CD4-positive, alpha-beta T cell (primary cell): Measurements from ENCODE around the gene JAZF1. TPM values are rescaled to one million over a fixed set of nuclear protein-coding genes. Genes with fewer than 3 reads are reported as not detected.

Source experiments
- ATAC-seq: fragments of 200-7000 bp; cut with Tn5 transposase; one replicate; pipeline ENCODE4 v1.10.0; 2022; ENCODE audit warnings: mild to moderate bottlenecking; ENCODE audit not compliant: poor library complexity
- CTCF ChIA-PET: fragments of 350-600 bp; sonication (Branson Sonifier 250); formaldehyde crosslinking; loops from one replicate; lab custom pipeline; 2021; ENCODE audit warnings: antibody characterized with exemption, inconsistent platforms; lab: Charles Lee
- POLR2A ChIA-PET: fragments of 350-600 bp; sonication (Branson Sonifier 250); formaldehyde crosslinking; loops from one replicate; lab custom pipeline; 2021; ENCODE audit warnings: antibody characterized with exemption, inconsistent platforms; lab: Charles Lee
- DNase-seq, 14 experiments: peaks; one replicate each; pipeline ENCODE4 v3.0.0-alpha.2; 2013 to 2020; ENCODE audit warnings: mixed read lengths in 2 of 14
- H3K27ac ChIP-seq, 2 donors: one replicate each; pipeline versions ENCODE4 v1.5.1 to v1.7.0; 2013; ENCODE audit warnings: low read length in 2 of 2, low read depth in 1 of 2, mild to moderate bottlenecking in 1 of 2
- H3K27me3 ChIP-seq, 2 experiments: 1 replicate in 1 of 2; 2 replicates in 1 of 2; pipeline versions ENCODE4 v1.6.1 to v1.7.0; 2013; ENCODE audit warnings: low read length in 2 of 2, control low read depth in 1 of 2, mild to moderate bottlenecking in 1 of 2, moderate library complexity in 1 of 2; ENCODE audit not compliant: insufficient read depth in 2 of 2, control insufficient read depth in 1 of 2
- H3K36me3 ChIP-seq: one replicate; pipeline ENCODE4 v1.6.1; 2013; ENCODE audit warnings: low read length, control low read depth; ENCODE audit not compliant: insufficient read depth
- H3K4me1 ChIP-seq: one replicate; pipeline ENCODE4 v1.6.1; 2013; ENCODE audit warnings: low read length, control low read depth; ENCODE audit not compliant: insufficient read depth
- H3K4me3 ChIP-seq: one replicate; pipeline ENCODE4 v1.5.1; 2013; ENCODE audit warnings: mild to moderate bottlenecking, low read length, moderate library complexity
- H3K9me3 ChIP-seq, 2 experiments: 1 replicate in 1 of 2; 2 replicates in 1 of 2; pipeline versions ENCODE4 v1.6.1 to v1.7.0; 2013; ENCODE audit warnings: low read length in 2 of 2, mild to moderate bottlenecking in 2 of 2, control low read depth in 1 of 2, moderate library complexity in 1 of 2; ENCODE audit not compliant: control insufficient read depth in 1 of 2, insufficient read depth in 1 of 2
- H3K27ac Mint-ChIP-seq: one replicate; pipeline ENCODE4 v1.8.0; 2020; ENCODE audit warnings: mixed read lengths
- H3K27me3 Mint-ChIP-seq: one replicate; pipeline ENCODE4 v1.8.0; 2021; ENCODE audit warnings: mixed read lengths
- H3K36me3 Mint-ChIP-seq: one replicate; pipeline ENCODE4 v1.8.0; 2021; ENCODE audit warnings: low read depth, mixed read lengths
- H3K4me1 Mint-ChIP-seq: one replicate; pipeline ENCODE4 v1.8.0; 2021; ENCODE audit warnings: low read depth, mixed read lengths
- H3K4me3 Mint-ChIP-seq: one replicate; pipeline ENCODE4 v1.8.0; 2020; ENCODE audit warnings: mild to moderate bottlenecking, mixed read lengths
- H3K9me3 Mint-ChIP-seq: one replicate; pipeline ENCODE4 v1.8.0; 2020; ENCODE audit warnings: mixed read lengths
- CTCF ChIP-seq: fragments of 200-600 bp; IDR thresholded peaks from one replicate; pipeline ENCODE4 v1.8.0; 2022; ENCODE audit warnings: antibody characterized with exemption, mild to moderate bottlenecking
- intact Hi-C, 2 experiments: fragments of 100-400 bp; cut with DNase I in 1 of 2; cut with micrococcal nuclease in 1 of 2; formaldehyde crosslinking; loops; one replicate each; pipeline versions ENCODE4 v1.15.1 to v1.9.0; 2023 to 2025; cut with DNase I, micrococcal nuclease
- total RNA-seq, 174 experiments: library from RNA in 2 of 174; stranded (reverse) in 2 of 174; gene quantifications; one replicate each; pipeline ENCODE4 v1.2.3 and lab custom pipeline; 2021 to 2026

Gene JAZF1
- total RNA-seq, 2 experiments from 2014 or later, result 9.9 to 11.1 TPM

GRCh38 chr7:28226003-28226402, 45.4 kb upstream of the JAZF1 start:
- Mint-ChIP-seq H3K27me3 (peaks cover 10% of the 10 kb centered on the region), H3K36me3 (no peaks in the 10 kb centered on the region), H3K4me1 (no peaks in the 10 kb centered on the region), H3K4me3 (no peak overlapping the region), H3K9me3 (no peaks in the 10 kb centered on the region), H3K27ac (no peak overlapping the region)
- ChIA-PET CTCF (no interaction called here), POLR2A (no interaction called here)
- Histone ChIP-seq H3K4me1 (no peaks in the 10 kb centered on the region), H3K9me3 (no peaks in the 10 kb centered on the region), H3K4me3 (no peak overlapping the region), H3K27ac (no peak overlapping the region), H3K27me3 (no peaks in the 10 kb centered on the region), H3K36me3 (no peaks in the 10 kb centered on the region)
- TF ChIP-seq CTCF, result no peak
- ATAC-seq (no peak), DNase-seq (no peak)
- intact Hi-C loops, result no loop called here

- H3K36me3 Mint-ChIP-seq, result no peaks in the 10 kb centered on the region
- H3K36me3 ChIP-seq, result no peaks in the 10 kb centered on the region
- H3K27ac Mint-ChIP-seq, result no peak overlapping the region
- no peaks in the 10 kb centered on the region for H3K4me1 ChIP-seq
- H3K4me3 ChIP-seq, result no peak overlapping the region
- peaks cover 10% of the 10 kb centered on the region for H3K27me3 Mint-ChIP-seq
- no peaks in the 10 kb centered on the region for H3K27me3 ChIP-seq
- no peak for TF ChIP-seq CTCF
- ATAC-seq (no peak), DNase-seq (no peak)
- intact Hi-C loops, result no loop called here
- ChIA-PET POLR2A (no interaction called here), CTCF (no interaction called here)
- no peak overlapping the region for H3K27ac ChIP-seq
- H3K9me3 Mint-ChIP-seq, result no peaks in the 10 kb centered on the region
- no peak overlapping the region for H3K4me3 Mint-ChIP-seq
- H3K4me1 Mint-ChIP-seq, result no peaks in the 10 kb centered on the region
- no peaks in the 10 kb centered on the region for H3K9me3 ChIP-seq
Observed at GRCh38 chr7:28225576-28225975, 45.0 kb upstream of the JAZF1 start.

GRCh38 chr7:28224675-28225074, 44.1 kb upstream of the JAZF1 start:
- H3K4me1 Mint-ChIP-seq, result no peaks in the 10 kb centered on the region

More at GRCh38 chr7:28224675-28225074, 44.1 kb upstream of the JAZF1 start:
- ChIA-PET POLR2A (interaction anchor here (0.6 kb wide), 1 partner anchor 176 kb away, joined by 3 read pairs; no protein-coding TSS in a partner anchor), CTCF (no interaction called here)
- no peaks in the 10 kb centered on the region for H3K27me3 ChIP-seq
- no peak overlapping the region for H3K27ac Mint-ChIP-seq
- ATAC-seq, result no peak
- H3K4me3 ChIP-seq, result no peak overlapping the region
- no peak overlapping the region for H3K27ac ChIP-seq
- no peaks in the 10 kb centered on the region for H3K9me3 Mint-ChIP-seq
- H3K27me3 Mint-ChIP-seq, result peaks cover 6% of the 10 kb centered on the region
- intact Hi-C loops, result no loop called here
- H3K36me3 Mint-ChIP-seq, result no peaks in the 10 kb centered on the region
- no peaks in the 10 kb centered on the region for H3K9me3 ChIP-seq
- H3K4me1 ChIP-seq, result no peaks in the 10 kb centered on the region
- no peak overlapping the region for H3K4me3 Mint-ChIP-seq
- no peak for DNase-seq
- TF ChIP-seq CTCF, result no peak
- no peaks in the 10 kb centered on the region for H3K36me3 ChIP-seq
